CD8-positive, alpha-beta memory T cell (primary cell): ENCODE measurements around the gene FOXD2. TPM values are rescaled to one million over a fixed set of nuclear protein-coding genes. Genes with fewer than 3 reads are reported as not detected.
"Not testable (repeated sequence)": the region's sequence is repeated elsewhere in the genome, so short reads cannot be mapped to it uniquely, and the experiment has no call there.

Experiments
- CTCF ChIA-PET: fragments of 350-600 bp; sonication (Branson Sonifier 250); formaldehyde crosslinking; loops from one replicate; lab custom pipeline; 2021; ENCODE audit warnings: antibody characterized with exemption; lab: Charles Lee
- POLR2A ChIA-PET: fragments of 350-600 bp; sonication (Branson Sonifier 250); formaldehyde crosslinking; loops from one replicate; lab custom pipeline; 2021; ENCODE audit warnings: antibody characterized with exemption; lab: Charles Lee
- DNase-seq, 5 donors: peaks; one replicate each; pipeline versions ENCODE4 v3.0.0 to v3.0.0-alpha.2; 2020 to 2022; ENCODE audit warnings: mixed read lengths in 1 of 5
- H3K27ac ChIP-seq: one replicate; pipeline ENCODE4 v1.7.0; 2013; ENCODE audit warnings: low read depth, mild to moderate bottlenecking, low read length, moderate library complexity
- H3K27me3 ChIP-seq: 2 replicates; pipeline ENCODE4 v1.7.0; 2013; ENCODE audit warnings: low read length, mild to moderate bottlenecking; ENCODE audit not compliant: insufficient read depth, poor library complexity, severe bottlenecking
- H3K36me3 ChIP-seq: 2 replicates; pipeline ENCODE4 v1.7.0; 2013; ENCODE audit warnings: mild to moderate bottlenecking, low read length, moderate library complexity; ENCODE audit not compliant: insufficient read depth
- H3K4me1 ChIP-seq: 2 replicates; pipeline ENCODE4 v1.7.0; 2013; ENCODE audit warnings: mild to moderate bottlenecking, low read length, moderate library complexity; ENCODE audit not compliant: insufficient read depth
- H3K4me3 ChIP-seq: 2 replicates; pipeline ENCODE4 v1.7.0; 2013; ENCODE audit warnings: mild to moderate bottlenecking, low read length
- H3K9me3 ChIP-seq: 2 replicates; pipeline ENCODE4 v1.7.0; 2013; ENCODE audit warnings: mild to moderate bottlenecking, low read length
- H3K27ac Mint-ChIP-seq, 8 donors: one replicate each; pipeline ENCODE4 v1.8.0; 2020 to 2021; ENCODE audit warnings: mixed read lengths in 8 of 8, mild to moderate bottlenecking in 6 of 8, inconsistent platforms in 3 of 8, moderate library complexity in 3 of 8
- H3K27me3 Mint-ChIP-seq, 2 donors: one replicate each; pipeline ENCODE4 v1.8.0; 2020 to 2021; ENCODE audit warnings: mixed read lengths in 2 of 2, mild to moderate bottlenecking in 1 of 2, moderate library complexity in 1 of 2
- H3K36me3 Mint-ChIP-seq, 3 donors: one replicate each; pipeline ENCODE4 v1.8.0; 2020 to 2021; ENCODE audit warnings: mixed read lengths in 3 of 3, inconsistent platforms in 1 of 3, mild to moderate bottlenecking in 1 of 3
- H3K4me1 Mint-ChIP-seq, 3 donors: one replicate each; pipeline ENCODE4 v1.8.0; 2020 to 2021; ENCODE audit warnings: mixed read lengths in 3 of 3, inconsistent platforms in 1 of 3, mild to moderate bottlenecking in 1 of 3
- H3K4me3 Mint-ChIP-seq, 7 donors: one replicate each; pipeline ENCODE4 v1.8.0; 2020 to 2021; ENCODE audit warnings: mixed read lengths in 7 of 7, mild to moderate bottlenecking in 6 of 7, moderate library complexity in 4 of 7, inconsistent platforms in 2 of 7
- H3K9me3 Mint-ChIP-seq, 5 donors: one replicate each; pipeline ENCODE4 v1.8.0; 2020 to 2022; ENCODE audit warnings: mixed read lengths in 5 of 5, mild to moderate bottlenecking in 3 of 5, moderate library complexity in 2 of 5, inconsistent platforms in 1 of 5
- polyA plus RNA-seq: library from polyadenylated mRNA; unstranded; fragments of 300-500 nt; fragmentation: Illumina TruSeq; gene quantifications from one replicate; pipeline ENCODE4 v1.2.3, GENCODE V29; 2021
- total RNA-seq, 2 experiments: library from RNA; stranded (reverse); gene quantifications; one replicate each; pipeline ENCODE4 v1.2.3, GENCODE V29; 2021

FOXD2 gene
- total and polyA plus RNA-seq, 3 experiments from 2014 or later: 0.18 to 0.37 (median 0.22) TPM

DNA sequence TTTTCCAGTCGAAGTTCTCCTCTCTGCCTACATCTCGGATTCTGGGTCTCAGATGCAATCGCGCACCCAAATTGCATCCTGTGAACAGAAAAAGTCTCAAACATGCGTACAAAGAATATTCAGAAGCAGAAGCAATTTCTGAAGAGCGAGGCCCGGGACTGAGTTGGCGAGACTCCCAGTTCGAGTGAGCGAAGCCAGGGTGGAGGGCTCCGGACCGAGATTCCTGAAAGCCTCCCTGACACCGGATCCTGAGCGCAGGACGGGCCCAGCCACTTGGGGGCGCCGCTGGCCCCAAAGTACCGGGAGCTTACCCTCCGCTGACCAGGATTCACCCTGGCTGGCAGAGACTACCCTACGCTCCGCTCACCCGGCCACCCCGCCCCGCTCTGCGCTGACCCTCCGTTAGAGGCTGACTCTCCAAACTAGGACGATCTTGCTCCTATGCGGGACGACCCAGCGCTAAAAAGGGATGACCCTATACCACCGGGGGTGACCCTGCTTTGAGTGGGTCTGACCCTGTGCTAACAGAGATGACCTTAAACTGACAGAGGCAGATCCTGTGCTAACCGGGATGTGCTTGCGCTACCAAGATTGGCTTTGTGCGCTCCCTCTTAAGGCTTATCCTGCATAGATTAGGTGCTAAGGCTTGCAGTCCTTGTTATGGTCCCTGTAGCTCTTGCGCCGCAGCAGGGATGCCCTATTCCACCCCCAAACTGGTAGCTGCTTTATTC is 12.1 kb downstream of the FOXD2 start:
- Histone ChIP-seq H3K27ac (no peak overlapping the region), H3K27me3 (peaks cover 49% of the 10 kb centered on the region), H3K4me1 (peaks cover 3% of the 10 kb centered on the region), H3K4me3 (no peak overlapping the region), H3K9me3 (no peaks in the 10 kb centered on the region), H3K36me3 (no peaks in the 10 kb centered on the region)
- ChIA-PET CTCF (interaction anchor here (6.0 kb wide), 1 partner anchor 14 kb away, joined by 48 read pairs; the partner anchor contains the start of gene FOXD2), POLR2A (interaction anchor here (0.7 kb wide), 1 partner anchor 12 kb away, joined by 3 read pairs; the partner anchor contains the start of gene FOXD2)
- H3K36me3 Mint-ChIP-seq: no peaks in the 10 kb centered on the region
- no peak for DNase-seq
- H3K4me3 Mint-ChIP-seq: peak overlapping the region in 1 of 7 donors; percentile 45
- no peak overlapping the region for H3K27ac Mint-ChIP-seq
- H3K27me3 Mint-ChIP-seq: peaks cover 51 to 77% of the 10 kb centered on the region in 2 donors
- H3K9me3 Mint-ChIP-seq: no peaks in the 10 kb centered on the region
- peaks cover 5 to 10% (median 8%) of the 10 kb centered on the region in 3 donors for H3K4me1 Mint-ChIP-seq

DNA sequence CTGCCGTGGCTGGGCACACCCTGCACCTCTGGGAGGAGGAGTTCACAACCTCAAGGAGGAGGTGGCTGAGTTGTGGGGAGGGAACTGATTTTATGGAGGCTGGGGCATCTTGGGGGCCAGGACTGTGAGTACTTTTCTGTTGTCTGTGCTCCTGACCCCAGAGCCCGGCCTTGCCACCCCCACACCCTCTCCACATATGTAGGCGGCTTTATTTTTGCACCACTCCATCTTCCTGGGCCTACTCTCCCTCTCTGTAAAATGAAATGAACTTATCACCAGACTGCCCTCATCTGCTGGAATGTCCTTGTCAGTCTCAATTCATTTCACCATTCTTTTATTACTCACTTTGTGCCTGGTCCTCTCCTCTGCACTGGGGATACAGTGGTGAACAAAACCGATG is 12.8 kb downstream of the FOXD2 start:
- CTCF ChIA-PET: interaction anchor here (6.0 kb wide), 1 partner anchor 14 kb away, joined by 48 read pairs; the partner anchor contains the start of gene FOXD2
- POLR2A ChIA-PET: no interaction called here
- DNase-seq: no peak
- H3K4me3 Mint-ChIP-seq: peak overlapping the region in 1 of 7 donors; percentile 45
- H3K27ac Mint-ChIP-seq: no peak overlapping the region
- H3K4me1 ChIP-seq: no peaks in the 10 kb centered on the region
- peaks cover 42% of the 10 kb centered on the region for H3K27me3 ChIP-seq
- H3K36me3 ChIP-seq: no peaks in the 10 kb centered on the region
- no peaks in the 10 kb centered on the region for H3K9me3 Mint-ChIP-seq
- peaks cover 56 to 74% of the 10 kb centered on the region in 2 donors for H3K27me3 Mint-ChIP-seq
- H3K36me3 Mint-ChIP-seq: no peaks in the 10 kb centered on the region
- no peak overlapping the region for H3K27ac ChIP-seq
- H3K4me1 Mint-ChIP-seq: peaks cover 0 to 4% (median 4%) of the 10 kb centered on the region in 3 donors
- no peaks in the 10 kb centered on the region for H3K9me3 ChIP-seq
- no peak overlapping the region for H3K4me3 ChIP-seq

DNA sequence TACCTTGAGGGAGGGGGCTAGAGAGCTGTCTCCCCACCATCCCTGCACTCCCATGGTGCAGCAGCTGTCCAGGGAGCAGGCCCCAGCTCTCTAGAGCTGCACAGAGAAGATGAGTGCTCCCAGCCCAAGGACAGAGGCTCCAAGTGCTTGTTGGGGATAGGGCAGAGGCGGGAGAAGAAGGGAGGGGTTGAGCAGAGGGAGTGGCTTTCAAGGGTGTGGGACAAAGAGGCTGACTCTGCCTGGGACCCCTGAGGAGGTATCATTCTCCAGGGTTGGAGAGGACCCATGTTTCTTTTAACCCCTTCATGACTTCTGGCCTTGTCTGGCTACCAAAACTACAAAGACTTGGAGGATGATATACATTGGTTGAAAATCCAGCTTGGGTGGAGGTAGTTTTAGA is 14.6 kb downstream of the FOXD2 start:
- Mint-ChIP-seq H3K4me3 (no peak overlapping the region), H3K9me3 (no peaks in the 10 kb centered on the region), H3K27ac (no peak overlapping the region), H3K27me3 (peaks cover 64 to 70% of the 10 kb centered on the region in 2 donors), H3K4me1 (peaks cover 0 to 2% (median 0%) of the 10 kb centered on the region in 3 donors), H3K36me3 (no peaks in the 10 kb centered on the region)
- Histone ChIP-seq H3K27me3 (peaks cover 31% of the 10 kb centered on the region), H3K27ac (no peak overlapping the region), H3K9me3 (no peaks in the 10 kb centered on the region), H3K4me1 (no peaks in the 10 kb centered on the region), H3K36me3 (no peaks in the 10 kb centered on the region), H3K4me3 (no peak overlapping the region)
- CTCF ChIA-PET: interaction anchor here (3.0 kb wide), 1 partner anchor 14 kb away, joined by 13 read pairs; the partner anchor contains the start of gene FOXD2
- POLR2A ChIA-PET: no interaction called here
- DNase-seq: no peak

DNA sequence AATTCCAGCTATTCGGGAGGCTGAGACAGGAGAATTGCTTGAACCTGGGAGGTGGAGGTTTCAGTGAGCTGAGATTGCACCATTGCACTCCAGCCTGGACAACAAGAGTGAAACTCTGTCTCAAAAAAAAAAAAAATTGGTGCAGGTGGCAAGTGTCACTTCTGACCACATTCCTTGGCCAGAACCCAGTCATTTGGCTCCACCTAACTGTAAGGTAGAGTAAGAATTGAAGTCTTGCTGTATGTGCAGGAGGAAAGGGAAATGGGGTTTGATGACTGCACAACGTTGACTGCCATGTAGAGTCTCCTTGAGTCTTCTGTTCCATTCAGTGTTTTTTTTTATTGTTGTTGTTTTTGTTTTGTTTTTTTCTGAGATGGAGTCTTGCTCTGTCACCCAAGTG is 16.1 kb downstream of the FOXD2 start:
- H3K4me3 Mint-ChIP-seq, DNase-seq, H3K9me3 Mint-ChIP-seq, H3K4me1 Mint-ChIP-seq, H3K4me3 ChIP-seq, H3K36me3 ChIP-seq, POLR2A ChIA-PET, H3K27ac Mint-ChIP-seq, H3K36me3 Mint-ChIP-seq, H3K9me3 ChIP-seq, H3K27ac ChIP-seq, H3K4me1 ChIP-seq: not testable (repeated sequence)
- peaks cover 62 to 78% of the 10 kb centered on the region in 2 donors for H3K27me3 Mint-ChIP-seq
- H3K27me3 ChIP-seq: peaks cover 29% of the 10 kb centered on the region
- CTCF ChIA-PET: interaction anchor here (3.0 kb wide), 1 partner anchor 16 kb away, joined by 13 read pairs; the partner anchor contains the start of gene FOXD2

DNA sequence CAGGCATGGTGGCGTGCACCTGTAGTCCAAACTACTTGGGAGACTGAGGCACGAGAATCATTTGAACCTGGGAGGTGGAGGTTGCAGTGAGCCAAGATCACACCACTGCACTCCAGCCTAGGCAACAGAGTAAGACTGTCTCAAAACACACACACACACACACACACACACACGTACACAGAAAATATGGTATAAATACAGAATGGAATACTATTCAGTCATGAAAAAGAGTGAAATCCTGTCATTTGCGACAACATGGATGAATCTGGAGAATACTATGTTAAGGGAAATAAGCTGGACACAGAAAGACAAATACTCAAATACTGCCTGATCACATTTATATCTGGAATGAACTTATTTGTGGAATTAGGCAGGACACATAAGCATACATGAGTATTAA is 18.4 kb downstream of the FOXD2 start:
- CTCF ChIA-PET: interaction anchor here (1.0 kb wide), 1 partner anchor 19 kb away, joined by 3 read pairs; the partner anchor contains the start of gene FOXD2
- DNase-seq: no peak
- no peaks in the 10 kb centered on the region for H3K9me3 Mint-ChIP-seq
- H3K9me3 ChIP-seq: no peaks in the 10 kb centered on the region
- no peak overlapping the region for H3K27ac ChIP-seq
- H3K27me3 Mint-ChIP-seq: peaks cover 61 to 77% of the 10 kb centered on the region in 2 donors
- H3K36me3 ChIP-seq: no peaks in the 10 kb centered on the region
- no peak overlapping the region for H3K27ac Mint-ChIP-seq
- no peaks in the 10 kb centered on the region for H3K36me3 Mint-ChIP-seq
- H3K27me3 ChIP-seq: peaks cover 26% of the 10 kb centered on the region
- no peak overlapping the region for H3K4me3 ChIP-seq
- no peaks in the 10 kb centered on the region for H3K4me1 Mint-ChIP-seq
- POLR2A ChIA-PET: no interaction called here
- H3K4me1 ChIP-seq: no peaks in the 10 kb centered on the region
- H3K4me3 Mint-ChIP-seq: no peak overlapping the region

DNA sequence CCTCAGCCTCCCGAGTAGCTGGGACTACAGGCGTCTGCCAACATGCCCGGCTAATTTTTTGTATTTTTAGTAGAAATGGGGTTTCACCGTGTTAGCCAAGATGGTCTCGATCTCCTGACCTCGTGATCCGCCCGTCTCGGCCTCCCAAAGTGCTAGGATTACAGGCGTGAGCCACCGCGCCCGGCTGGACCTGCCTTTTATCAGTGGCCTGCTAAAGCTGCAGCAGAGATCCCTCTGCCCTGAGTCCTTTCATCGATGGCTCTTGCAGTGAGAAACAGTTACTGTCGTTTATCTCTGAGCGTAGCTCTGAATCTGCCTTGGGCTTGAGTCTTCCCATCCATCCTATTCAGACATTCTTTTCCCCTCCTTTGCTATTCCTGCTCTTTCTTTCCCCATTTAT is 19.7 kb downstream of the FOXD2 start:
- POLR2A ChIA-PET, H3K4me3 Mint-ChIP-seq, H3K27ac Mint-ChIP-seq, H3K9me3 Mint-ChIP-seq, H3K4me3 ChIP-seq, H3K4me1 Mint-ChIP-seq, H3K4me1 ChIP-seq, H3K36me3 ChIP-seq, H3K36me3 Mint-ChIP-seq, H3K9me3 ChIP-seq, H3K27ac ChIP-seq, DNase-seq: not testable (repeated sequence)
- peaks cover 53 to 78% of the 10 kb centered on the region in 2 donors for H3K27me3 Mint-ChIP-seq
- peaks cover 22% of the 10 kb centered on the region for H3K27me3 ChIP-seq
- CTCF ChIA-PET: interaction anchor here (1.3 kb wide), 1 partner anchor 20 kb away, joined by 3 read pairs; no protein-coding TSS in a partner anchor

DNA sequence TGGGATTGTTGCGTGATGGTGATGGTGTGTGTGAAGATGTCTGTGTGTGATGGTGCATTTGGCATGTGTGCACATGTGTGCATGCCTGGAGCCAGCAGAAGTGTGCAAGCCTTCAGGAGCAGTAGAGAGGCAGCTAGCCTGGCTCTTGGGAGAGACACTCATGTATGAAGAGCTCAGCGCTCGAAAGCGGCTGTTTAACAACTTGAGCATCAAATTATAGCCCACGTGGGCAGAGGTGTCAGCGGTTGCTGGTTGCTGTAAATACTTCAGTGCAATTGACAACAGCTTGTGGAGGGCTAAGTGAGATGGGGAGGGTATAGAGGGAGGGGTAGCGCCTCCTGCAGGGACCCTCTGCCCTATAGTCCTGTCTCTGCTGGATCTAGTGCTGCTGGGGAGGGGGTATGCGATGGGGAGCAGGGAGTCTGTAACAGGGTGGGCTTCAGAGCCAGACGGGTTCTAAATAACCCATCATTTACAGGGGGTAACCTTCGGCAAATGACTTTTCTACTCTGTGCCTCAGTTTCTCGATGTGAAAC is 21.5 kb downstream of the FOXD2 start:
- Histone ChIP-seq H3K9me3 (no peaks in the 10 kb centered on the region), H3K27me3 (peaks cover 16% of the 10 kb centered on the region), H3K4me1 (no peaks in the 10 kb centered on the region), H3K27ac (no peak overlapping the region), H3K36me3 (no peaks in the 10 kb centered on the region), H3K4me3 (no peak overlapping the region)
- Mint-ChIP-seq H3K36me3 (no peaks in the 10 kb centered on the region), H3K27me3 (peaks cover 53 to 82% of the 10 kb centered on the region in 2 donors), H3K4me1 (no peaks in the 10 kb centered on the region), H3K4me3 (no peak overlapping the region), H3K9me3 (no peaks in the 10 kb centered on the region), H3K27ac (peak overlapping the region in 1 of 8 donors; percentile 12)
- ChIA-PET CTCF (interaction anchor here (1.0 kb wide), 1 partner anchor 22 kb away, joined by 3 read pairs; the partner anchor contains the start of gene FOXD2), POLR2A (no interaction called here)
- DNase-seq: no peak

DNA sequence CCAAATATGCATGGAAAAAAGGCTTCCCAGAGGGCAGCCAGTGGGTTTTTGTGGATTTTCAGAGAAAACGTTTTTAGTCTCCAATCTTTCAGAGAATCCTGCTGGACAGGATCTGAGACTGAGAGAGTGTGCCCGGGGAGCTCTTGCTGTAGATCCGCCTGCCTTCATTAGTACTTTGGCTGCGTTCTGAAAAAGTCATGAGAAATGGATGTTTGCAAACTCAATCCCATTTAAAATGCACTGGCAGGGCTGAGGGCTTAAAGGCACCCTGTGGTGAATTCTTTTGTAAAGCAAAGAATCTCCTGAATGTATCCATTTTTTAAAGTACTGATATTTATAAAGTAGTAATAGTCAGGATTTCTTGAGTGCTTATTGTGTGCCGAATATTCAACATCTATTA is 22.2 kb downstream of the FOXD2 start:
- Histone ChIP-seq H3K27me3 (peaks cover 16% of the 10 kb centered on the region), H3K9me3 (no peaks in the 10 kb centered on the region), H3K36me3 (no peaks in the 10 kb centered on the region), H3K4me1 (no peaks in the 10 kb centered on the region), H3K27ac (no peak overlapping the region), H3K4me3 (no peak overlapping the region)
- Mint-ChIP-seq H3K9me3 (no peaks in the 10 kb centered on the region), H3K4me3 (no peak overlapping the region), H3K4me1 (no peaks in the 10 kb centered on the region), H3K27me3 (peaks cover 53 to 79% of the 10 kb centered on the region in 2 donors), H3K27ac (no peak overlapping the region), H3K36me3 (no peaks in the 10 kb centered on the region)
- no peak for DNase-seq
- ChIA-PET CTCF (no interaction called here), POLR2A (no interaction called here)
